B cell (primary cell): ENCODE results near the gene CDC25A.

Experiments
- CTCF ChIP-seq: fragments of 200-600 bp; IDR thresholded peaks from one replicate; pipeline ENCODE4 v1.8.0; 2022; ENCODE audit warnings: antibody characterized with exemption, mild to moderate bottlenecking
- EZH2 ChIP-seq: IDR thresholded peaks from 2 replicates; pipeline ENCODE4 v1.6.1; 2012; ENCODE audit warnings: borderline replicate concordance, low read depth, mild to moderate bottlenecking, moderate library complexity, low read length; ENCODE audit not compliant: insufficient read depth, poor library complexity, severe bottlenecking

- TF ChIP-seq CTCF (no peak), EZH2 (no peak)
These were observed 68.0 kb downstream of the CDC25A start for GRCh38 chr3:48120223-48120622.
